ENCODE measurements around the gene SLC39A3.

SLC39A3 gene

GRCh38 chr19:2768365-2769132 is 28.7 kb upstream of the SLC39A3 start:
- DNase-seq = no peak

DNA sequence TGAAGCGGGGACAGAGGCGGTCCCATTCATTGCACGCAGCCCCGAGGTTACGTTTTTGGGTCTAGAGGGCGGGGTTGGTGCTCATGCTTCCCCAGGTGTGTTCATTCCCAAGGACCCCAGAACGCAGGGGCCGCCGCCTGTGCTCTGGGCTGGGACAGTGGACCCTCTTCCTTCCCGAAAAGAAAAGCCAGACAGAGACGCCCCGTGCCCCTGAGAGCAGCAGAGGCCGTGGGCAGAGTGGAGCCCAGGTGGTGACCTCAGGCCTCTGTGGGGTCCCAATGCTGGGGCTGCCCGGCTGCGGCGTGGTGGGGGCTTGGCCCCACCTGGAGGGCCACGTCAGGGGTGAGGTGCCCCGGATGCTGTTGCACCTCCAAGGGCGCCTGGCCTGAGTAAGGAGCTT is 27.9 kb upstream of the SLC39A3 start:
- DNase-seq = no peak

DNA sequence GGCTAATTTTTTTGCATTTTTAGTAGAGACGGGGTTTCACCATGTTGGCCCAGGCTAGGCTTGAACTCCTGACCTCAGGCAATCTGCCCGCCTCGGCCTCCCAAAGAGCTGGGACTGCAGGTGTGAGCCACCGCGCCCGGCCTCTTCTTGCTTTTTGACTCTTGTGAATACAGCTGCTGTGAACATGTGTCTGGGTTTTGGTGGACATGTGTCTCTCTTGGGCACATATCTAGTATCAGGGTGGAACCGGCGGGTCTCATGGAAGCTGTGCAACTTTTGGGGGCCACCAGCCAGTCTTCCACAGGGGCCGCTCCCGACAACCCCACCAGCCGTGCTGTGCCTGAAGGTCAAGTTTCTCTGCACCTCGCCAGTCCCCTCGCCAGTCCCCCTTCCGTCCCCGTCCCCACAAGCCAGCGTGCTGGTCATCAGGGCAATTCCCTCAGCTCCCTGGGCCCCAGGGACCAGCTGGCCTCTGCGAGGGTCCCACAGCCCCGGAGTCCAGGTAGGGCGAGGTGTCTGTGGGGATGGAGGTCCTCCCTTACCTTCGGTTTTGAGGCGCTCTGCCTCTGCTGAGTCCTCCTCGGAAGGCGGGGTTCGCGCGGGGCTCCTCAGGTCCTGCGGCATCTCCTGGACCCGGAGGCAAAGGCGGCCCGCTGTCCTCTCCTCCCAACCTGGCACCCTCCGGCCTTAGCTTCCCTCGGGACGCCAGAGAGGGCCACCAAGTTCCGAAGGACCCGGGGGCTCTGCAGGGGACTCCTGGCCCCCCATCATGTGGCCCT is 27.0 kb upstream of the SLC39A3 start:
- no peak for DNase-seq

GRCh38 chr19:2765376-2765775 is 25.6 kb upstream of the SLC39A3 start:
- no peak for DNase-seq

- no peak for DNase-seq
These were observed 25.1 kb upstream of the SLC39A3 start for GRCh38 chr19:2764945-2765344.

- no peak for DNase-seq
These were observed 23.9 kb upstream of the SLC39A3 start for GRCh38 chr19:2763687-2764086.

DNA sequence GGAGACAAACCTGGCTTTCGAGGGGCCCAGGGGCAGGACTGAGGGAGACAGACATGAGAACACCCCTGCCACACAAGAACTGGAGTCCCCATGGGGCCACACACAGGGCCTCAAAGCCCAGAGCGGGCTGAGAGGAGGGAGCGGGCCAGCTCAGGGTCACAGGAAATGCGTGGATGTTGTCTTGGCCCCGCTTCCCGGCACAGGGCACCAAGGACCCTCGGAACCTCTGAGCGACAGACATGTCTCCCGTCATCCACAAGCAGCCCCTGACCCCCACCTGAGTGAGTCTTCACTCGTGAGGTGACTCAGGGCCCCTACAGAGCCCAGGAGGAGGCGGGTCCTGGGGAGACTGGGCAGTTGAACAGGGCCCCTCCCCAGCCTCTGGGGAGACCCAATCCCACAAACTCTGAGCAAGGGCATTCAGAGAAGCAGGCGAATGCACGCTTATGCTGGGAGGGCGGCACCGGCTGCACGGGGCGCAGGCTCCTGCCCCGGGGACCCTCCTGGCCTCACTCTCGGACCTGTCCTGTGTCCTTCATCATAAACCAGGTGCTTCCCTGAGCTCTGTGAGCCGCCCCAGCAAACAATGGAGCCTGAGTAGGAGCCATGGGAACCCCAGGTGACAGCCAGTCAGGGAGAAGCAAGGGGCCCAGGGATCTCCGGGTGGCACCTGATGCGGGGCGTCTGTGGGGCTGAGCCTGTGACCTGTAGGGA is 23.1 kb upstream of the SLC39A3 start:
- DNase-seq = no peak

GRCh38 chr19:2761876-2762782 is 22.3 kb upstream of the SLC39A3 start:
- DNase-seq = no peak

DNA sequence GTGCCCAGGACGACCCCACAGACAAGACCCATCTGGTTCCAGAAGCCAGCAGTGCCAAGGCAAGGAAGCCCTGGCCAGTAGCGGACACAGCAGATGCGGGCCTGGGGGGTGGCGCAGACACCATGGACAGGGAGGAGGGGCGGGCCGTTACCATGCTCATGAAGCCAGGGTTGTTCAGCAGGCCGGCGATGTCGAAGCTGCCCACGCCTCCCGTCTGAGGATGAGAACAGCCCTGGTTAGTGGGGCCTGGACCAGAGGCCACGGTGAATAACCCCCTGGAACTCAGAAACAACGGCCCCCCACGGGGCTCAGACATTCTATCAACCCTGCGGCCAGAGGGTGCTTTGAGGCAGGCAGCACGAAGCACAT is 21.5 kb upstream of the SLC39A3 start:
- no peak for DNase-seq

GRCh38 chr19:2759965-2760364 is 20.1 kb upstream of the SLC39A3 start:
- no peak for DNase-seq

DNA sequence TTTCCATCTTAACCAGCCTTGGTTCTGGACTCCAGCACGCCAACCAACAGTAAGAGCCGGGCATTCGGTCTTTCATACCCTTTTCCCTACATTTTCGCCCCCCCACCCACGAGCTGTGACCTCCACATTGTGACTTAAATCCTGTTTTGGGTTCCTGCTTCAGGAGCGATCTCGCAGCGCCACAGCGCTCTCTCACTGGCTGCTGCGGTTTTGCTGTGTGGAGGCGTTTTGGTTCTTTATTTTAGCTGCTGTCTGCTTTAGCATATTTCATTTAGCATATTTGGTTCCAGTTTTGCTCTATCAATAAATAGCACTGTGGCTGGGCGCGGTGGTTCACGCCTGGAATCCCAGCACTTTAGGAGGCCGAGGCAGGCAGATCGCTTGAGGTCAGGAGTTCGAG is 19.5 kb upstream of the SLC39A3 start:
- no peak for DNase-seq

DNA sequence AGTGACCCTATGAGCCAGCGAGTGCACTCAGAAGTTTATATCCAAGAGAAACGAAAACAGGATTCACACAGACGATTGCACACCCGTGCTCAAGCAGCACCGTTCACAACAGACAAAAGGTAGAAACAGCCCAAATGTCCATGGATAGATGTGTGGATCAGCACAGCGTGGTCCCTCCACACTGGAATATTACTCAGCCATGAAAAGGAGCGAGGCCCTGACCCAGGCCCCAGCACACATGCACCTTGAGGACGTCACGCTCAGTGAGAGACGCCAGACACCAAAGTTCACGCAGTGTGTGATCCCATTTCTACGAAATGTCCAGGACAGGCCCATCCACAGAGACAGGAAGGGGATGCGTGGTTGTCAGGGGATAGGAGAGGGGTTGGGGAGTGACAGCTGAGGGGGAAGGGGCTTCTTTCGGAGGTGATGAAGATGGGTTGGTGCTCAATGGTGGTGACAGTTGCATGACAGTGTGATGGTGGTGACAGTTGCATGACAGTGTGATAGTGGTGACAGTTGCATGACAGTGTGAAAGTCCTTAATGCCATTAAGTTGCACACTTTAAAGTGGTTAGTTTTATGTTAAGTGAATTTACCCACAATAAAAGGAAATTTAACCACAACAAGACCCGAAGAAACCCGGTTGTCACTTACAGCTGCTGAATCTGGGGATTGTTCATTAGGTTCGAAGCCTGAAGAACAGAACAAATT is 18.9 kb upstream of the SLC39A3 start:
- no peak for DNase-seq

GRCh38 chr19:2756921-2757881 is 17.4 kb upstream of the SLC39A3 start:
- DNase-seq = no peak

GRCh38 chr19:2756477-2756876 is 16.7 kb upstream of the SLC39A3 start:
- no peak for DNase-seq

DNA sequence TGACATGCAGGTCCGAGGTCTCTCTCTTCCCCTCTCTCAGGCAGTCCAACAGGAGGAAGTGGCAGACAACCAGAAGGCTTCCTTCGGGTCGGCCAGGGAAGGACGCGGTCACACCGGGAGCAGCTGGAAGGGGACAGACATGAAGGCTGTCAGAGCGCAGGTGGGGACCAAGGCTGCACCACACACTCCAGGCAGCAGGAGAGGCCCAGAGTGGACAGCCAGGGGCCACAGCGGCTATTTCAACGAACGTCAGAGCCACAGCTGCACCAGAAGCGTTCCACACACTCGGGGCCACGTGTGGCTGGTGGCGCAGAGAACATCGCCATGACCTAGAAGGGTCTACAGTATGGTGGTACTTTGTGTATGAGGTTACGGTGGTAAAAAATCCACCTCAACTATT is 16.0 kb upstream of the SLC39A3 start:
- no peak for DNase-seq

DNA sequence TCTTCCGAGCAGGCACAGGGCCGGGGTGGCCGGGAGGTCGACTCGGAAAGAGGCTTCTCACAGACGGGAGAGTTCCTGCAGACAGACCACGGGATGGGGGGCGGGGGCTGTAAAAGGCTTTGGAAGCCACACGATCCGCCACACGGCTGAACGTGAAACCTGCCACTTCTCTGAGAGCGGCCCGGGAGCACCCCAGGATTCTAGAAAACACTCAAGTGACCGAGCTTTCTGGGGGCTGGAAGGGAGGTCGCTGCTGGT is 15.6 kb upstream of the SLC39A3 start:
- no peak for DNase-seq

- no peak for DNase-seq
These were observed 15.0 kb upstream of the SLC39A3 start for GRCh38 chr19:2754659-2755447.

DNA sequence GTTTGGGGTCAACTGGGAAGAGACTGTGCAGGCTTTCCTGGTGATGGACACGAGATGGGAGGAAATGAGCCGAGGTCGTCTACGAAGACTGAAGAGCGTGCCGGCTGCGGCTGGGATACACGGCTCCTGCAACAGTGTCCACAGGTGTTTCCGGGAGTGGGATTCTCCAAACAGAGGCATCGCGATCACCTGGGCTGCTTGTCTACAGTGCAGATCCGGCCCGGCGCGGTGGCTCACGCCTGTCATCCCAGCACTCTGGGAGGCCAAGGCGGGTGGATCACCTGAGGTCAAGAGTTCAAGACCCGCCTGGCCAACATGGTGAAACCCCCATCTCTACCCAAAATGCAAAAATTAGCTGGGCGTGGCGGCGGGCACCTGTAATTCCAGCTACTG is 11.6 kb upstream of the SLC39A3 start:
- DNase-seq = no peak

GRCh38 chr19:2750808-2751437 is 11.1 kb upstream of the SLC39A3 start:
- no peak for DNase-seq

- DNase-seq = no peak
These were observed 7.5 kb upstream of the SLC39A3 start for GRCh38 chr19:2747349-2747748.

Measured in NCI-H187 (cell line).